Neural cell (in vitro differentiated cells): Measurements from ENCODE around the gene NTRK2. TPM values are rescaled to one million over a fixed set of nuclear protein-coding genes. Genes with fewer than 3 reads are reported as not detected.

Source experiments
- H2AFZ ChIP-seq: fragments of 200-600, 300-800 bp; sonication (generic), shearing (Covaris generic); 2 replicates; pipeline ENCODE4 v1.6.0; 2014; ENCODE audit warnings: low read depth, mild to moderate bottlenecking, antibody characterized with exemption, low read length, moderate library complexity
- H3F3A ChIP-seq: fragments of 200-600 bp; shearing (Covaris generic); 2 replicates; pipeline ENCODE4 v1.6.1; 2016; ENCODE audit warnings: mild to moderate bottlenecking, moderate library complexity, mixed read lengths, antibody characterized with exemption, low read length; ENCODE audit not compliant: insufficient read depth, poor library complexity, severe bottlenecking
- H3K27ac ChIP-seq: fragments of 200-600, 300-800 bp; sonication (generic), shearing (Covaris generic); 2 replicates; pipeline ENCODE4 v1.5.1; 2014; ENCODE audit warnings: mild to moderate bottlenecking, low read length, moderate library complexity
- H3K27me3 ChIP-seq: fragments of 300-800, 200-600 bp; sonication (generic), shearing (Covaris generic); 2 replicates; pipeline ENCODE4 v1.6.0; 2014; ENCODE audit warnings: mild to moderate bottlenecking, low read depth, low read length, moderate library complexity; ENCODE audit not compliant: insufficient read depth
- H3K36me3 ChIP-seq: fragments of 300-800, 200-600 bp; sonication (generic), shearing (Covaris generic); 2 replicates; pipeline ENCODE4 v1.5.1; 2014; ENCODE audit warnings: mild to moderate bottlenecking, antibody characterized with exemption, low read length, moderate library complexity; ENCODE audit not compliant: insufficient read depth
- H3K4me2 ChIP-seq: fragments of 300-800, 200-600 bp; sonication (generic), shearing (Covaris generic); 2 replicates; pipeline ENCODE4 v1.6.0; 2014; ENCODE audit warnings: mild to moderate bottlenecking, low read length
- H3K4me3 ChIP-seq: fragments of 300-800, 200-600 bp; sonication (generic), shearing (Covaris generic); 2 replicates; pipeline ENCODE4 v1.5.1; 2014; ENCODE audit warnings: mild to moderate bottlenecking, low read length, moderate library complexity
- H3K79me2 ChIP-seq: fragments of 200-600 bp; shearing (Covaris generic); replicated peaks from 2 replicates; pipeline ENCODE4 v1.6.0; 2014; ENCODE audit warnings: mild to moderate bottlenecking, low read length, moderate library complexity; ENCODE audit not compliant: insufficient read depth
- H3K9ac ChIP-seq: fragments of 300-800, 200-600 bp; sonication (generic), shearing (Covaris generic); 2 replicates; pipeline ENCODE4 v1.6.1; 2016; ENCODE audit warnings: mild to moderate bottlenecking, low read length, mixed read lengths
- H3K9me2 ChIP-seq: fragments of 200-600 bp; shearing (Covaris generic); 2 replicates; pipeline ENCODE4 v1.6.1; 2016; ENCODE audit warnings: mild to moderate bottlenecking, low read length, mixed read lengths; ENCODE audit not compliant: insufficient read depth
- H3K9me3 ChIP-seq: fragments of 200-600, 300-800 bp; sonication (generic), shearing (Covaris generic); 2 replicates; pipeline ENCODE4 v1.6.1; 2016; ENCODE audit warnings: mild to moderate bottlenecking, mixed run types, low read length, moderate library complexity, mixed read lengths
- H4K20me1 ChIP-seq: fragments of 200-600 bp; shearing (Covaris generic); 2 replicates; pipeline ENCODE4 v1.6.1; 2016; ENCODE audit warnings: mild to moderate bottlenecking, mixed run types; ENCODE audit not compliant: insufficient read depth
- EP300 ChIP-seq: fragments of 450-650 bp; conservative IDR thresholded peaks from 2 replicates; pipeline ENCODE4 v1.6.1; 2014; ENCODE audit warnings: antibody characterized with exemption, mild to moderate bottlenecking, moderate library complexity; ENCODE audit not compliant: poor library complexity, severe bottlenecking
- EZH2 ChIP-seq: fragments of 200-600, 300-800 bp; shearing (Covaris generic), sonication (generic); IDR thresholded peaks from 2 replicates; pipeline ENCODE4 v1.6.1; 2014; ENCODE audit warnings: antibody characterized with exemption, low read length, borderline replicate concordance, mild to moderate bottlenecking; ENCODE audit not compliant: insufficient read depth, poor library complexity, severe bottlenecking
- MXI1 ChIP-seq: fragments of 450-650 bp; conservative IDR thresholded peaks from 2 replicates; pipeline ENCODE4 v1.6.1; 2014; ENCODE audit warnings: antibody characterized with exemption, mild to moderate bottlenecking; ENCODE audit not compliant: poor library complexity, severe bottlenecking
- POLR2AphosphoS5 ChIP-seq: IDR thresholded peaks from 2 replicates; pipeline ENCODE4 v1.6.1; 2012
- RAD21 ChIP-seq: fragments of 450-650 bp; conservative IDR thresholded peaks from 2 replicates; pipeline ENCODE4 v1.6.1; 2014; ENCODE audit warnings: antibody characterized with exemption, mild to moderate bottlenecking, moderate library complexity
- SMC3 ChIP-seq: fragments of 450-650 bp; conservative IDR thresholded peaks from 2 replicates; pipeline ENCODE4 v1.6.1; 2014; ENCODE audit warnings: antibody characterized with exemption, mild to moderate bottlenecking, moderate library complexity; ENCODE audit not compliant: poor library complexity
- TAF1 ChIP-seq: IDR thresholded peaks from 2 replicates; pipeline ENCODE4 v1.6.1; 2012; ENCODE audit warnings: low read depth
- polyA plus RNA-seq: library from polyadenylated mRNA; depleted of rRNA; stranded (reverse); fragments of >200 nt; gene quantifications from 2 replicates; pipeline ENCODE4 v1.2.3, GENCODE V29; 2014
- TF ChIP-seq, protein P1 (sequence below): fragments of 450-650 bp; IDR thresholded peaks from 2 replicates; pipeline ENCODE4 v1.5.1; 2014; ENCODE audit warnings: antibody characterized with exemption, mild to moderate bottlenecking, moderate library complexity; ENCODE audit not compliant: poor library complexity, severe bottlenecking
- TF ChIP-seq, protein P2 (sequence below): IDR thresholded peaks from 2 replicates; pipeline ENCODE4 v1.6.1; 2012; ENCODE audit warnings: borderline replicate concordance

NTRK2 gene
- polyA plus RNA-seq, 1 donor from 2014 or later = 14.2 TPM

DNA sequence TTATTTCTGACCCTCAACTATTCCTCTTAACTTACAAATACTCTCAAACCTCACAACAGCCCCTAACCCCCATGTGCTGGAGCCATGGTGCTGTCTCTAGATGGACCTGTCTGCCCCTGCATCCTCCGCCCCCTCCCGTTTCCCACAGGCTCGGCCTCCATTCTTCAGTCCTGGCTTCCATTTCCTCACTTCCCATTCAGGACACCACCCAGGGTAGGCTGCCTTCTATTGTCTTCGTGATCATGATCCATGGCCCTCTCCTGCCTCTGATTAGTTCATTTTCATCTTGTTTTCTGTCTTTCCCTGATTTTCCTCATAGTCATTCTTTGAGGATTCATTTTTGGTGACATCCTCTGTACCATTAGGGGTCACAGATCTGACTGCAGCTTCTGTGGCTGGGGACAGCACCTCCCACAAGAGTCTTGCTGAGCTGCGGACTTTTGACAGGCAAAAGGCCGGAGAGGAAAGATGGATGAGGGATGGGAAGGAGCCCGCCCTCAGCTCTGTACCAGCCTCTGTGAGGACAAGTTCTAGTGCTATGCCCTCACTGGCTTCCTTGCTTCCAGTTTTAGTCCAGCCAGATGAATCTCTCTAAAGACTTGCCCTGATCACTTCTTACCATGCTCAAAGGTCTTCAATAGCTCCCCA, 255.8 kb downstream of the NTRK2 start:
- no peaks in the 10 kb centered on the region for H3K27me3 ChIP-seq
- TF ChIP-seq SMC3 (no peak), RAD21 (no peak), EP300 (no peak), MXI1 (no peak), POLR2AphosphoS5 (no peak), TAF1 (no peak), EZH2 (no peak)
- TF ChIP-seq, protein P1, sequence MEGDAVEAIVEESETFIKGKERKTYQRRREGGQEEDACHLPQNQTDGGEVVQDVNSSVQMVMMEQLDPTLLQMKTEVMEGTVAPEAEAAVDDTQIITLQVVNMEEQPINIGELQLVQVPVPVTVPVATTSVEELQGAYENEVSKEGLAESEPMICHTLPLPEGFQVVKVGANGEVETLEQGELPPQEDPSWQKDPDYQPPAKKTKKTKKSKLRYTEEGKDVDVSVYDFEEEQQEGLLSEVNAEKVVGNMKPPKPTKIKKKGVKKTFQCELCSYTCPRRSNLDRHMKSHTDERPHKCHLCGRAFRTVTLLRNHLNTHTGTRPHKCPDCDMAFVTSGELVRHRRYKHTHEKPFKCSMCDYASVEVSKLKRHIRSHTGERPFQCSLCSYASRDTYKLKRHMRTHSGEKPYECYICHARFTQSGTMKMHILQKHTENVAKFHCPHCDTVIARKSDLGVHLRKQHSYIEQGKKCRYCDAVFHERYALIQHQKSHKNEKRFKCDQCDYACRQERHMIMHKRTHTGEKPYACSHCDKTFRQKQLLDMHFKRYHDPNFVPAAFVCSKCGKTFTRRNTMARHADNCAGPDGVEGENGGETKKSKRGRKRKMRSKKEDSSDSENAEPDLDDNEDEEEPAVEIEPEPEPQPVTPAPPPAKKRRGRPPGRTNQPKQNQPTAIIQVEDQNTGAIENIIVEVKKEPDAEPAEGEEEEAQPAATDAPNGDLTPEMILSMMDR = no peak
- TF ChIP-seq, protein P2, sequence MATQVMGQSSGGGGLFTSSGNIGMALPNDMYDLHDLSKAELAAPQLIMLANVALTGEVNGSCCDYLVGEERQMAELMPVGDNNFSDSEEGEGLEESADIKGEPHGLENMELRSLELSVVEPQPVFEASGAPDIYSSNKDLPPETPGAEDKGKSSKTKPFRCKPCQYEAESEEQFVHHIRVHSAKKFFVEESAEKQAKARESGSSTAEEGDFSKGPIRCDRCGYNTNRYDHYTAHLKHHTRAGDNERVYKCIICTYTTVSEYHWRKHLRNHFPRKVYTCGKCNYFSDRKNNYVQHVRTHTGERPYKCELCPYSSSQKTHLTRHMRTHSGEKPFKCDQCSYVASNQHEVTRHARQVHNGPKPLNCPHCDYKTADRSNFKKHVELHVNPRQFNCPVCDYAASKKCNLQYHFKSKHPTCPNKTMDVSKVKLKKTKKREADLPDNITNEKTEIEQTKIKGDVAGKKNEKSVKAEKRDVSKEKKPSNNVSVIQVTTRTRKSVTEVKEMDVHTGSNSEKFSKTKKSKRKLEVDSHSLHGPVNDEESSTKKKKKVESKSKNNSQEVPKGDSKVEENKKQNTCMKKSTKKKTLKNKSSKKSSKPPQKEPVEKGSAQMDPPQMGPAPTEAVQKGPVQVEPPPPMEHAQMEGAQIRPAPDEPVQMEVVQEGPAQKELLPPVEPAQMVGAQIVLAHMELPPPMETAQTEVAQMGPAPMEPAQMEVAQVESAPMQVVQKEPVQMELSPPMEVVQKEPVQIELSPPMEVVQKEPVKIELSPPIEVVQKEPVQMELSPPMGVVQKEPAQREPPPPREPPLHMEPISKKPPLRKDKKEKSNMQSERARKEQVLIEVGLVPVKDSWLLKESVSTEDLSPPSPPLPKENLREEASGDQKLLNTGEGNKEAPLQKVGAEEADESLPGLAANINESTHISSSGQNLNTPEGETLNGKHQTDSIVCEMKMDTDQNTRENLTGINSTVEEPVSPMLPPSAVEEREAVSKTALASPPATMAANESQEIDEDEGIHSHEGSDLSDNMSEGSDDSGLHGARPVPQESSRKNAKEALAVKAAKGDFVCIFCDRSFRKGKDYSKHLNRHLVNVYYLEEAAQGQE = no peak
- no peak overlapping the region for H3K4me2 ChIP-seq
- no peaks in the 10 kb centered on the region for H3K9me3 ChIP-seq
- H4K20me1 ChIP-seq = no peaks in the 10 kb centered on the region
- H3K9ac ChIP-seq = no peak overlapping the region
- H3K79me2 ChIP-seq = no peaks in the 10 kb centered on the region
- no peaks in the 10 kb centered on the region for H3K36me3 ChIP-seq
- H2AFZ ChIP-seq = no peak overlapping the region
- no peaks in the 10 kb centered on the region for H3K9me2 ChIP-seq
- no peaks in the 10 kb centered on the region for H3F3A ChIP-seq
- H3K27ac ChIP-seq = peak overlapping the region; percentile 60
- no peak overlapping the region for H3K4me3 ChIP-seq

DNA sequence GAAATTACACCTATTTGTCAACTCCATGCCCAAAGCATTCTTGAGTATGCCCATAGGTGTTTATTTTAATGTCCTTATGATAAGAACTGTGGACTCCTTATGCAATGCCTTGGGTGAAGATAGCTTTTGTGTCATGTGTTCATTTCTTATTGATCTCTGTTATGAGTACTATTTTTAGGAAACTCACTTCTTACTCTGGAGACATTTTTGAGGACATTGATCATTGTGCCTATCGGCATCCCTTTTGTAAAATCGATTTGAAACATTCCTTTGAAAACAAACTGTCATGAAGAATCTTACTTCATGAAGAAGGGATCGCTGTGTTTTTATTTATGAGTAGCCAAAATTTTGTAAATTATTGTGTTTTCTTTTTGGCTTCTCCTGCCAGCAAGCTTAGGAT, 257.3 kb downstream of the NTRK2 start:
- no peaks in the 10 kb centered on the region for H3K9me3 ChIP-seq

More for the DNA sequence above, 257.3 kb downstream of the NTRK2 start:
- no peaks in the 10 kb centered on the region for H4K20me1 ChIP-seq
- no peaks in the 10 kb centered on the region for H3K9me2 ChIP-seq
- H2AFZ ChIP-seq = no peak overlapping the region
- no peak overlapping the region for H3K27ac ChIP-seq
- no peaks in the 10 kb centered on the region for H3K27me3 ChIP-seq
- no peaks in the 10 kb centered on the region for H3F3A ChIP-seq
- no peak overlapping the region for H3K9ac ChIP-seq
- no peaks in the 10 kb centered on the region for H3K79me2 ChIP-seq
- no peaks in the 10 kb centered on the region for H3K36me3 ChIP-seq
- TF ChIP-seq EZH2 (no peak), EP300 (no peak), MXI1 (no peak), SMC3 (no peak), RAD21 (no peak), TAF1 (no peak), POLR2AphosphoS5 (no peak)
- TF ChIP-seq, protein P1 = no peak
- TF ChIP-seq, protein P2 = no peak
- no peak overlapping the region for H3K4me3 ChIP-seq
- H3K4me2 ChIP-seq = no peak overlapping the region
